H9 (cell line): Measurements from ENCODE around the gene BFSP1. TPM values are rescaled to one million over a fixed set of nuclear protein-coding genes. Genes with fewer than 3 reads are reported as not detected.

Source experiments
- DNase-seq: peaks from one replicate; pipeline ENCODE4 v3.0.0-alpha.2; 2017
- H2AFZ ChIP-seq: one replicate; pipeline ENCODE4 v1.6.1; 2013; ENCODE audit warnings: mild to moderate bottlenecking, low read length, control low read depth, moderate library complexity
- H2AK5ac ChIP-seq: 2 replicates; pipeline ENCODE4 v1.6.1; 2013; ENCODE audit warnings: low read length, control low read depth, mixed read lengths; ENCODE audit not compliant: insufficient read length
- H2BK120ac ChIP-seq: one replicate; pipeline ENCODE4 v1.6.1; 2013; ENCODE audit warnings: low read depth, mild to moderate bottlenecking, low read length, control low read depth, inconsistent platforms; ENCODE audit not compliant: poor library complexity, severe bottlenecking
- H2BK12ac ChIP-seq: 2 replicates; pipeline ENCODE4 v1.6.1; 2013; ENCODE audit warnings: low read length, control low read depth, mixed read lengths, low read depth; ENCODE audit not compliant: insufficient read length
- H2BK15ac ChIP-seq: 2 replicates; pipeline ENCODE4 v1.6.1; 2013; ENCODE audit warnings: low read depth, low read length, control low read depth
- H2BK20ac ChIP-seq: one replicate; pipeline ENCODE4 v1.6.1; 2013; ENCODE audit warnings: low read depth, mild to moderate bottlenecking, low read length, control low read depth, inconsistent platforms; ENCODE audit not compliant: poor library complexity, severe bottlenecking
- H2BK5ac ChIP-seq: 2 replicates; pipeline ENCODE4 v1.6.1; 2013; ENCODE audit warnings: low read length, control low read depth, mixed read lengths; ENCODE audit not compliant: insufficient read length
- H3K14ac ChIP-seq: 2 replicates; pipeline ENCODE4 v1.6.1; 2013; ENCODE audit warnings: low read length, control low read depth; ENCODE audit not compliant: insufficient read depth
- H3K18ac ChIP-seq: 2 replicates; pipeline ENCODE4 v1.6.1; 2013; ENCODE audit warnings: low read depth, mild to moderate bottlenecking, mixed read lengths, low read length, control low read depth; ENCODE audit not compliant: insufficient read length
- H3K23ac ChIP-seq: 2 replicates; pipeline ENCODE4 v1.6.1; 2013; ENCODE audit warnings: low read length, control low read depth, mixed read lengths, low read depth; ENCODE audit not compliant: insufficient read length
- H3K23me2 ChIP-seq: 2 replicates; pipeline ENCODE4 v1.6.1; 2013; ENCODE audit warnings: low read depth, mild to moderate bottlenecking, mixed read lengths, low read length, control low read depth; ENCODE audit not compliant: insufficient read length, poor library complexity, severe bottlenecking
- H3K27ac ChIP-seq: 2 replicates; pipeline ENCODE4 v1.5.1; 2013; ENCODE audit warnings: low read length, control low read depth, mixed read lengths, low read depth; ENCODE audit not compliant: insufficient read length
- H3K27me3 ChIP-seq: 2 replicates; pipeline ENCODE4 v1.6.1; 2013; ENCODE audit warnings: low read length, control low read depth, inconsistent platforms; ENCODE audit not compliant: insufficient read depth
- H3K4ac ChIP-seq: 2 replicates; pipeline ENCODE4 v1.6.1; 2013; ENCODE audit warnings: low read depth, mild to moderate bottlenecking, control low read depth, inconsistent platforms, low read length, moderate library complexity
- H3K4me1 ChIP-seq: 2 replicates; pipeline ENCODE4 v1.6.1; 2013; ENCODE audit warnings: low read length, control low read depth, inconsistent platforms; ENCODE audit not compliant: insufficient read depth
- H3K4me2 ChIP-seq: 2 replicates; pipeline ENCODE4 v1.6.1; 2013; ENCODE audit warnings: low read length, control low read depth, mixed read lengths; ENCODE audit not compliant: insufficient read length, insufficient read depth
- H3K56ac ChIP-seq: 2 replicates; pipeline ENCODE4 v1.6.1; 2013; ENCODE audit warnings: low read depth, mild to moderate bottlenecking, mixed read lengths, low read length, control low read depth; ENCODE audit not compliant: insufficient read length
- H3K79me1 ChIP-seq: 2 replicates; pipeline ENCODE4 v1.6.1; 2013; ENCODE audit warnings: low read depth, mild to moderate bottlenecking, moderate library complexity, low read length, control low read depth, inconsistent platforms; ENCODE audit not compliant: insufficient read depth, poor library complexity, severe bottlenecking
- H3K79me2 ChIP-seq: 2 replicates; pipeline ENCODE4 v1.6.1; 2013; ENCODE audit warnings: low read length, control low read depth, inconsistent platforms; ENCODE audit not compliant: insufficient read depth
- H3K9ac ChIP-seq: 2 replicates; pipeline ENCODE4 v1.6.1; 2013; ENCODE audit warnings: low read length, control low read depth, mixed read lengths; ENCODE audit not compliant: insufficient read length; ENCODE audit errors: extremely low read depth
- H3K9me3 ChIP-seq: one replicate; pipeline ENCODE4 v1.6.1; 2013; ENCODE audit warnings: low read depth, low read length, inconsistent platforms; ENCODE audit not compliant: control insufficient read depth
- H3T11ph ChIP-seq: one replicate; pipeline ENCODE4 v1.6.1; 2013; ENCODE audit warnings: mild to moderate bottlenecking, low read length, control low read depth, inconsistent platforms
- H4K20me1 ChIP-seq: one replicate; pipeline ENCODE4 v1.6.1; 2013; ENCODE audit not compliant: control insufficient read depth, insufficient read length, insufficient read depth
- H4K5ac ChIP-seq: 2 replicates; pipeline ENCODE4 v1.6.1; 2013; ENCODE audit warnings: low read depth, mild to moderate bottlenecking, mixed read lengths, low read length, control low read depth; ENCODE audit not compliant: insufficient read length
- H4K8ac ChIP-seq: replicated peaks from 2 replicates; pipeline ENCODE4 v1.6.1; 2013; ENCODE audit warnings: low read length, control low read depth, mixed read lengths, low read depth; ENCODE audit not compliant: insufficient read length
- H4K91ac ChIP-seq: 2 replicates; pipeline ENCODE4 v1.6.1; 2013; ENCODE audit warnings: low read depth, mild to moderate bottlenecking, moderate library complexity, mixed read lengths, low read length, control low read depth; ENCODE audit not compliant: insufficient read length
- H3K27ac Mint-ChIP-seq, 3 experiments: 2 replicates in 2 of 3; 3 replicates in 1 of 3; pipeline ENCODE4 v1.8.0; 2020 to 2021; ENCODE audit warnings: mixed read lengths in 3 of 3, mild to moderate bottlenecking in 1 of 3, moderate library complexity in 1 of 3
- H3K27me3 Mint-ChIP-seq: 2 replicates; pipeline ENCODE4 v1.8.0; 2021; ENCODE audit warnings: low read depth, mild to moderate bottlenecking, moderate library complexity, mixed read lengths
- H3K36me3 Mint-ChIP-seq, 3 experiments: 2 replicates in 2 of 3; 3 replicates in 1 of 3; pipeline ENCODE4 v1.8.0; 2020 to 2021; ENCODE audit warnings: low read depth in 3 of 3, mixed read lengths in 3 of 3; ENCODE audit not compliant: insufficient read depth in 1 of 3
- H3K4me1 Mint-ChIP-seq, 2 experiments: 2 replicates each; pipeline ENCODE4 v1.8.0; 2020; ENCODE audit warnings: mixed read lengths in 2 of 2
- H3K4me3 Mint-ChIP-seq, 2 experiments: 2 replicates in 1 of 2; 3 replicates in 1 of 2; pipeline ENCODE4 v1.8.0; 2020 to 2021; ENCODE audit warnings: mild to moderate bottlenecking in 2 of 2, mixed read lengths in 2 of 2, moderate library complexity in 1 of 2
- H3K9me3 Mint-ChIP-seq, 2 experiments: 2 replicates in 1 of 2; 3 replicates in 1 of 2; pipeline ENCODE4 v1.8.0; 2020; ENCODE audit warnings: mild to moderate bottlenecking in 2 of 2, mixed read lengths in 2 of 2, moderate library complexity in 1 of 2
- CTCF ChIP-seq: fragments of 200-600 bp; sonication (generic); conservative IDR thresholded peaks from 3 replicates; pipeline ENCODE4 v1.8.0; 2021; ENCODE audit warnings: antibody characterized with exemption, mild to moderate bottlenecking
- WGBS: extraction: QIAGEN DNeasy Blood & Tissue Kit; methylation state at CpG from one replicate; pipeline ENCODE4 v1.1.7; 2013; ENCODE audit warnings: missing lambda C conversion rate, low lambda C conversion rate, mixed read lengths; ENCODE audit not compliant: insufficient read length; ENCODE audit errors: extremely low coverage; 5-methylcytosine and 5-hydroxymethylcytosine counted together
- total RNA-seq: library from RNA; stranded (reverse); gene quantifications from 2 replicates; pipeline ENCODE4 v1.2.1, GENCODE V29; 2021

BFSP1 gene
- total RNA-seq, 1 experiment from 2014 or later: 9.4 TPM

GRCh38 chr20:17523326-17523725 is 7.9 kb downstream of the BFSP1 start:
- no peaks in the 10 kb centered on the region for H3K36me3 Mint-ChIP-seq
- Histone ChIP-seq H3K9me3 (no peaks in the 10 kb centered on the region), H2BK120ac (no peak overlapping the region), H3K27ac (no peak overlapping the region), H3K79me1 (no peaks in the 10 kb centered on the region), H3K4ac (no peak overlapping the region), H2BK12ac (no peak overlapping the region), H2BK5ac (no peak overlapping the region), H4K20me1 (no peaks in the 10 kb centered on the region), H4K91ac (no peak overlapping the region), H3K23ac (no peak overlapping the region), H4K5ac (no peak overlapping the region), H3K18ac (no peak overlapping the region), H3K79me2 (no peaks in the 10 kb centered on the region), H3K4me1 (no peaks in the 10 kb centered on the region), H2AK5ac (no peak overlapping the region), H2BK15ac (no peak overlapping the region), H2AFZ (no peak overlapping the region), H3K9ac (no peak overlapping the region), H3T11ph (no peak overlapping the region), H3K56ac (no peak overlapping the region), H3K4me2 (no peak overlapping the region), H3K23me2 (no peaks in the 10 kb centered on the region), H4K8ac (no peak overlapping the region), H2BK20ac (no peak overlapping the region), H3K14ac (no peak overlapping the region), H3K27me3 (no peaks in the 10 kb centered on the region)
- DNase-seq: no peak
- H3K4me3 Mint-ChIP-seq: no peak overlapping the region
- TF ChIP-seq CTCF: no peak
- no CpG with 5 or more reads among the region's 5 CpGs for WGBS
- no peaks in the 10 kb centered on the region; the same call in 1 of the 2 replicates for H3K27me3 Mint-ChIP-seq
- no peak overlapping the region for H3K27ac Mint-ChIP-seq
- peaks cover 5 to 10% of the 10 kb centered on the region in 2 experiments for H3K4me1 Mint-ChIP-seq
- H3K9me3 Mint-ChIP-seq: no peaks in the 10 kb centered on the region
